SKM-1 (cell line): Measurements from ENCODE around the gene MYRF.
A peak's percentile ranks its signal among the peaks of the same experiment; 100 is the strongest.

ENCODE experiments used
- DNase-seq: peaks from one replicate; lab custom pipeline; 2025; ENCODE audit not compliant: unreplicated experiment; lab: John Stamatoyannopoulos, UW

The MYRF gene

GRCh38 chr11:61815790-61816735 is 63.6 kb downstream of the MYRF start:
- DNase-seq, result no peak

GRCh38 chr11:61816736-61817455 is 64.5 kb downstream of the MYRF start, which contains the start of gene FADS1:
Gene FADS1 (minus strand): TSS chr11:61817003. CDS start chr11:61816929, 74 bp downstream.
- peak; percentile 85 for DNase-seq

GRCh38 chr11:61817471-61818202 is 65.2 kb downstream of the MYRF start:
- no peak for DNase-seq

GRCh38 chr11:61820174-61820573 is 67.7 kb downstream of the MYRF start:
- DNase-seq, result no peak

- DNase-seq, result no peak
Observed at GRCh38 chr11:61826930-61827570, 74.6 kb downstream of the MYRF start.

GRCh38 chr11:61827571-61828378 is 75.3 kb downstream of the MYRF start, which contains the start of gene FADS2:
Gene FADS2 (plus strand): TSS chr11:61828300. CDS start chr11:61828391, 91 bp downstream.
- DNase-seq, result peak; percentile 73

- no peak for DNase-seq
Observed at GRCh38 chr11:61828379-61828628, 75.9 kb downstream of the MYRF start.

GRCh38 chr11:61828629-61829407 is 76.4 kb downstream of the MYRF start:
- DNase-seq, result no peak

- no peak for DNase-seq
Observed at GRCh38 chr11:61829806-61830205, 77.4 kb downstream of the MYRF start.

- no peak for DNase-seq
Observed at GRCh38 chr11:61830237-61831105, 78.0 kb downstream of the MYRF start.

GRCh38 chr11:61832207-61832606 is 79.8 kb downstream of the MYRF start:
- no peak for DNase-seq

- DNase-seq, result no peak
Observed at GRCh38 chr11:61832754-61833153, 80.3 kb downstream of the MYRF start.

GRCh38 chr11:61833471-61833870 is 81.0 kb downstream of the MYRF start:
- DNase-seq, result no peak

GRCh38 chr11:61833926-61834277 is 81.5 kb downstream of the MYRF start:
- DNase-seq, result no peak

- DNase-seq, result peak; percentile 66
Observed at GRCh38 chr11:61834278-61835048, 82.0 kb downstream of the MYRF start.

- no peak for DNase-seq
Observed at GRCh38 chr11:61836193-61836592, 83.8 kb downstream of the MYRF start.

GRCh38 chr11:61837411-61838005 is 85.1 kb downstream of the MYRF start:
- no peak for DNase-seq
